Measurements from ENCODE around the gene ZNF219.
A peak's percentile ranks its signal among the peaks of the same experiment; 100 is the strongest.

Gene ZNF219

GRCh38 chr14:21120686-21121085 lies 22.2 kb upstream of the ZNF219 start:
- no peaks in the 10 kb centered on the region for H3K4me1 ChIP-seq (ENCODE audit: control extremely low read depth in 1 of 4, control insufficient read depth in 4 of 4, insufficient read depth in 4 of 4, low read length in 3 of 4)
- 100% methylated on average over 2 of the region's 6 CpGs for WGBS (ENCODE audit: insufficient coverage)
- no peak overlapping the region for H3K4me3 ChIP-seq (ENCODE audit: control insufficient read depth in 1 of 7, extremely low read depth in 1 of 7, insufficient read depth in 4 of 7, low read depth in 2 of 7, low read length in 6 of 7)
- POLR2A ChIA-PET: no interaction called here
- H3K9me3 ChIP-seq (ENCODE audit: control extremely low read depth in 1 of 5, control insufficient read depth in 4 of 5, insufficient read depth in 2 of 5, low read depth in 1 of 5, low read length in 4 of 5): peaks cover 0 to 1% (median 0%) of the 10 kb centered on the region in 5 experiments
- H3K27ac ChIP-seq (ENCODE audit: insufficient read depth in 1 of 2, low read depth in 1 of 2, low read length in 2 of 2, poor library complexity in 1 of 2, severe bottlenecking in 2 of 2): no peak overlapping the region
- peaks cover 0 to 2% (median 0%) of the 10 kb centered on the region in 5 experiments for H3K27me3 ChIP-seq (replicated peaks in 2 of 5; ENCODE audit: control insufficient read depth in 4 of 5, insufficient read depth in 5 of 5, low read length in 4 of 5)
- DNase-seq: no peak
- CTCF ChIA-PET: no interaction called here
- no peaks in the 10 kb centered on the region for H3K36me3 ChIP-seq (ENCODE audit: control insufficient read depth in 4 of 4, insufficient read depth in 4 of 4, low read length in 3 of 4)

GRCh38 chr14:21118933-21119332 lies 20.5 kb upstream of the ZNF219 start:
- H3K9me3 ChIP-seq (ENCODE audit: control extremely low read depth in 1 of 5, control insufficient read depth in 4 of 5, insufficient read depth in 2 of 5, low read depth in 1 of 5, low read length in 4 of 5): no peaks in the 10 kb centered on the region
- CTCF ChIA-PET: interaction anchor here (1.0 to 1.5 kb wide), 2 partner anchors 13 to 15 kb away, joined by 3 to 4 read pairs; no protein-coding TSS in a partner anchor
- no peak overlapping the region for H3K4me3 ChIP-seq (ENCODE audit: control insufficient read depth in 1 of 7, extremely low read depth in 1 of 7, insufficient read depth in 4 of 7, low read depth in 2 of 7, low read length in 6 of 7)
- POLR2A ChIA-PET: no interaction called here
- 100% methylated on average over 1 of the region's 3 CpGs for whole genome bisulfite sequencing (ENCODE audit: insufficient coverage)
- no peak for DNase-seq
- no peaks in the 10 kb centered on the region for H3K36me3 ChIP-seq (ENCODE audit: control insufficient read depth in 4 of 4, insufficient read depth in 4 of 4, low read length in 3 of 4)
- H3K4me1 ChIP-seq (ENCODE audit: control extremely low read depth in 1 of 4, control insufficient read depth in 4 of 4, insufficient read depth in 4 of 4, low read length in 3 of 4): no peaks in the 10 kb centered on the region
- peaks cover 0 to 2% (median 0%) of the 10 kb centered on the region in 5 experiments for H3K27me3 ChIP-seq (replicated peaks in 2 of 5; ENCODE audit: control insufficient read depth in 4 of 5, insufficient read depth in 5 of 5, low read length in 4 of 5)
- H3K27ac ChIP-seq (ENCODE audit: insufficient read depth in 1 of 2, low read depth in 1 of 2, low read length in 2 of 2, poor library complexity in 1 of 2, severe bottlenecking in 2 of 2): no peak overlapping the region

- WGBS (ENCODE audit: insufficient coverage): 100% methylated on average over 2 of the region's 2 CpGs
Observed at GRCh38 chr14:21113369-21113768, 14.9 kb upstream of the ZNF219 start.

GRCh38 chr14:21112255-21112654 lies 13.8 kb upstream of the ZNF219 start:
- no peaks in the 10 kb centered on the region for H3K36me3 ChIP-seq (ENCODE audit: control insufficient read depth in 4 of 4, insufficient read depth in 4 of 4, low read length in 3 of 4)
- H3K4me3 ChIP-seq (ENCODE audit: control insufficient read depth in 1 of 7, extremely low read depth in 1 of 7, insufficient read depth in 4 of 7, low read depth in 2 of 7, low read length in 6 of 7): no peak overlapping the region
- WGBS (ENCODE audit: insufficient coverage): 93% methylated on average over 2 of the region's 4 CpGs
- H3K9me3 ChIP-seq (ENCODE audit: control extremely low read depth in 1 of 5, control insufficient read depth in 4 of 5, insufficient read depth in 2 of 5, low read depth in 1 of 5, low read length in 4 of 5): no peaks in the 10 kb centered on the region
- ChIA-PET CTCF (interaction anchor here (1.1 kb wide), 1 partner anchor 23 kb away, joined by 4 read pairs; no protein-coding TSS in a partner anchor), POLR2A (no interaction called here)
- no peak for DNase-seq
- H3K27ac ChIP-seq (ENCODE audit: insufficient read depth in 1 of 2, low read depth in 1 of 2, low read length in 2 of 2, poor library complexity in 1 of 2, severe bottlenecking in 2 of 2): no peak overlapping the region
- H3K4me1 ChIP-seq (ENCODE audit: control extremely low read depth in 1 of 4, control insufficient read depth in 4 of 4, insufficient read depth in 4 of 4, low read length in 3 of 4): peaks cover 0 to 2% (median 0%) of the 10 kb centered on the region in 4 experiments
- H3K27me3 ChIP-seq (replicated peaks in 2 of 5; ENCODE audit: control insufficient read depth in 4 of 5, insufficient read depth in 5 of 5, low read length in 4 of 5): no peaks in the 10 kb centered on the region

More at GRCh38 chr14:21113369-21113768, 14.9 kb upstream of the ZNF219 start:
- no peak overlapping the region for H3K27ac ChIP-seq (ENCODE audit: insufficient read depth in 1 of 2, low read depth in 1 of 2, low read length in 2 of 2, poor library complexity in 1 of 2, severe bottlenecking in 2 of 2)
- peaks cover 0 to 2% (median 0%) of the 10 kb centered on the region in 5 experiments for H3K27me3 ChIP-seq (replicated peaks in 2 of 5; ENCODE audit: control insufficient read depth in 4 of 5, insufficient read depth in 5 of 5, low read length in 4 of 5)
- no peaks in the 10 kb centered on the region for H3K36me3 ChIP-seq (ENCODE audit: control insufficient read depth in 4 of 4, insufficient read depth in 4 of 4, low read length in 3 of 4)
- CTCF ChIA-PET: interaction anchor here (0.8 to 1.0 kb wide), 2 partner anchors 9 to 19 kb away, joined by 3 read pairs; no protein-coding TSS in a partner anchor
- no peak for DNase-seq
- POLR2A ChIA-PET: no interaction called here
- H3K4me1 ChIP-seq (ENCODE audit: control extremely low read depth in 1 of 4, control insufficient read depth in 4 of 4, insufficient read depth in 4 of 4, low read length in 3 of 4): no peaks in the 10 kb centered on the region
- no peaks in the 10 kb centered on the region for H3K9me3 ChIP-seq (ENCODE audit: control extremely low read depth in 1 of 5, control insufficient read depth in 4 of 5, insufficient read depth in 2 of 5, low read depth in 1 of 5, low read length in 4 of 5)
- no peak overlapping the region for H3K4me3 ChIP-seq (ENCODE audit: control insufficient read depth in 1 of 7, extremely low read depth in 1 of 7, insufficient read depth in 4 of 7, low read depth in 2 of 7, low read length in 6 of 7)

GRCh38 chr14:21109377-21110138 lies 11.1 kb upstream of the ZNF219 start:
- POLR2A ChIA-PET: interaction anchor here (0.9 kb wide), 1 partner anchor 44 kb away, joined by 3 read pairs; no protein-coding TSS in a partner anchor
- DNase-seq: peak in 1 of 3 donors; percentile 44
- CTCF ChIA-PET: interaction anchor here (0.9 to 12.2 kb wide), 10 partner anchors 13 to 111 kb away, joined by 3 to 204 read pairs (median 6); partner anchors contain the start of genes ARHGEF40 and ZNF219

GRCh38 chr14:21108791-21109190 lies 10.3 kb upstream of the ZNF219 start:
- 100% methylated on average over 1 of the region's 4 CpGs for WGBS (ENCODE audit: insufficient coverage)
- H3K9me3 ChIP-seq (ENCODE audit: control extremely low read depth in 1 of 5, control insufficient read depth in 4 of 5, insufficient read depth in 2 of 5, low read depth in 1 of 5, low read length in 4 of 5): no peaks in the 10 kb centered on the region
- H3K27ac ChIP-seq (ENCODE audit: insufficient read depth in 1 of 2, low read depth in 1 of 2, low read length in 2 of 2, poor library complexity in 1 of 2, severe bottlenecking in 2 of 2): no peak overlapping the region
- no peaks in the 10 kb centered on the region for H3K27me3 ChIP-seq (replicated peaks in 2 of 5; ENCODE audit: control insufficient read depth in 4 of 5, insufficient read depth in 5 of 5, low read length in 4 of 5)
- DNase-seq: no peak
- H3K36me3 ChIP-seq (ENCODE audit: control insufficient read depth in 4 of 4, insufficient read depth in 4 of 4, low read length in 3 of 4): no peaks in the 10 kb centered on the region
- no peak overlapping the region for H3K4me3 ChIP-seq (ENCODE audit: control insufficient read depth in 1 of 7, extremely low read depth in 1 of 7, insufficient read depth in 4 of 7, low read depth in 2 of 7, low read length in 6 of 7)
- peaks cover 5 to 24% (median 18%) of the 10 kb centered on the region in 4 experiments for H3K4me1 ChIP-seq (ENCODE audit: control extremely low read depth in 1 of 4, control insufficient read depth in 4 of 4, insufficient read depth in 4 of 4, low read length in 3 of 4)
- CTCF ChIA-PET: interaction anchor here (1.0 to 12.2 kb wide), 11 partner anchors 9 to 93 kb away, joined by 3 to 204 read pairs (median 3); partner anchors contain the start of genes ARHGEF40 and ZNF219
- POLR2A ChIA-PET: no interaction called here

More at GRCh38 chr14:21109377-21110138, 11.1 kb upstream of the ZNF219 start:
- WGBS (ENCODE audit: insufficient coverage): 96% methylated on average over 4 of the region's 6 CpGs
- Histone ChIP-seq H3K27me3 (replicated peaks in 2 of 5; ENCODE audit: control insufficient read depth in 4 of 5, insufficient read depth in 5 of 5, low read length in 4 of 5) (no peaks in the 10 kb centered on the region), H3K4me3 (ENCODE audit: control insufficient read depth in 1 of 7, extremely low read depth in 1 of 7, insufficient read depth in 4 of 7, low read depth in 2 of 7, low read length in 6 of 7) (no peak overlapping the region), H3K27ac (ENCODE audit: insufficient read depth in 1 of 2, low read depth in 1 of 2, low read length in 2 of 2, poor library complexity in 1 of 2, severe bottlenecking in 2 of 2) (no peak overlapping the region), H3K9me3 (ENCODE audit: control extremely low read depth in 1 of 5, control insufficient read depth in 4 of 5, insufficient read depth in 2 of 5, low read depth in 1 of 5, low read length in 4 of 5) (no peaks in the 10 kb centered on the region), H3K4me1 (ENCODE audit: control extremely low read depth in 1 of 4, control insufficient read depth in 4 of 4, insufficient read depth in 4 of 4, low read length in 3 of 4) (peaks cover 4 to 17% (median 12%) of the 10 kb centered on the region in 4 experiments), H3K36me3 (ENCODE audit: control insufficient read depth in 4 of 4, insufficient read depth in 4 of 4, low read length in 3 of 4) (no peaks in the 10 kb centered on the region)

- Histone ChIP-seq H3K27ac (ENCODE audit: insufficient read depth in 1 of 2, low read depth in 1 of 2, low read length in 2 of 2, poor library complexity in 1 of 2, severe bottlenecking in 2 of 2) (no peak overlapping the region), H3K9me3 (ENCODE audit: control extremely low read depth in 1 of 5, control insufficient read depth in 4 of 5, insufficient read depth in 2 of 5, low read depth in 1 of 5, low read length in 4 of 5) (no peaks in the 10 kb centered on the region), H3K4me3 (ENCODE audit: control insufficient read depth in 1 of 7, extremely low read depth in 1 of 7, insufficient read depth in 4 of 7, low read depth in 2 of 7, low read length in 6 of 7) (no peak overlapping the region), H3K4me1 (ENCODE audit: control extremely low read depth in 1 of 4, control insufficient read depth in 4 of 4, insufficient read depth in 4 of 4, low read length in 3 of 4) (peaks cover 8 to 35% (median 27%) of the 10 kb centered on the region in 4 experiments), H3K27me3 (replicated peaks in 2 of 5; ENCODE audit: control insufficient read depth in 4 of 5, insufficient read depth in 5 of 5, low read length in 4 of 5) (no peaks in the 10 kb centered on the region), H3K36me3 (ENCODE audit: control insufficient read depth in 4 of 4, insufficient read depth in 4 of 4, low read length in 3 of 4) (no peaks in the 10 kb centered on the region)
- no peak for DNase-seq
- CTCF ChIA-PET: interaction anchor here (0.9 to 12.2 kb wide), 7 partner anchors 8 to 92 kb away, joined by 3 to 204 read pairs (median 93); partner anchors contain the start of genes ARHGEF40 and ZNF219
- POLR2A ChIA-PET: no interaction called here
- 86% methylated on average over 1 of the region's 5 CpGs for WGBS (ENCODE audit: insufficient coverage)
Observed at GRCh38 chr14:21107283-21107800, 8.9 kb upstream of the ZNF219 start.
